Activated CD4-positive, alpha-beta memory T cell treated with anti-CD3 and anti-CD28 coated beads for 36 hours (primary cell): ENCODE results near the gene C21orf91. TPM values are rescaled to one million over a fixed set of nuclear protein-coding genes. Genes with fewer than 3 reads are reported as not detected.

Source experiments
- CTCF ChIA-PET: fragments of 350-600 bp; sonication (Branson Sonifier 250); formaldehyde crosslinking; loops from one replicate; lab custom pipeline; 2021; ENCODE audit warnings: antibody characterized with exemption, inconsistent platforms; lab: Charles Lee
- POLR2A ChIA-PET: fragments of 350-600 bp; sonication (Branson Sonifier 250); formaldehyde crosslinking; loops from one replicate; lab custom pipeline; 2021; ENCODE audit warnings: antibody characterized with exemption; lab: Charles Lee
- DNase-seq: peaks from one replicate; pipeline ENCODE4 v3.0.0-alpha.2; 2020
- H3K27ac Mint-ChIP-seq: one replicate; pipeline ENCODE4 v1.8.0; 2021; ENCODE audit warnings: mixed read lengths
- H3K27me3 Mint-ChIP-seq: one replicate; pipeline ENCODE4 v1.8.0; 2021; ENCODE audit warnings: mixed read lengths
- H3K36me3 Mint-ChIP-seq: one replicate; pipeline ENCODE4 v1.8.0; 2021; ENCODE audit warnings: mixed read lengths
- H3K4me1 Mint-ChIP-seq: one replicate; pipeline ENCODE4 v1.8.0; 2021; ENCODE audit warnings: low read depth, mixed read lengths
- H3K4me3 Mint-ChIP-seq: one replicate; pipeline ENCODE4 v1.8.0; 2021; ENCODE audit warnings: mild to moderate bottlenecking, mixed read lengths
- H3K9me3 Mint-ChIP-seq: one replicate; pipeline ENCODE4 v1.8.0; 2021; ENCODE audit warnings: mixed read lengths
- intact Hi-C: fragments of 100-400 bp; cut with micrococcal nuclease; formaldehyde crosslinking; loops from one replicate; pipeline ENCODE4 v1.15.1; 2023
- total RNA-seq, 2 experiments: library from RNA; stranded (reverse); gene quantifications; one replicate each; pipeline ENCODE4 v1.2.3, GENCODE V29; 2021

The C21orf91 gene
- total RNA-seq, 2 experiments from 2014 or later: 23.6 to 24.1 TPM

DNA sequence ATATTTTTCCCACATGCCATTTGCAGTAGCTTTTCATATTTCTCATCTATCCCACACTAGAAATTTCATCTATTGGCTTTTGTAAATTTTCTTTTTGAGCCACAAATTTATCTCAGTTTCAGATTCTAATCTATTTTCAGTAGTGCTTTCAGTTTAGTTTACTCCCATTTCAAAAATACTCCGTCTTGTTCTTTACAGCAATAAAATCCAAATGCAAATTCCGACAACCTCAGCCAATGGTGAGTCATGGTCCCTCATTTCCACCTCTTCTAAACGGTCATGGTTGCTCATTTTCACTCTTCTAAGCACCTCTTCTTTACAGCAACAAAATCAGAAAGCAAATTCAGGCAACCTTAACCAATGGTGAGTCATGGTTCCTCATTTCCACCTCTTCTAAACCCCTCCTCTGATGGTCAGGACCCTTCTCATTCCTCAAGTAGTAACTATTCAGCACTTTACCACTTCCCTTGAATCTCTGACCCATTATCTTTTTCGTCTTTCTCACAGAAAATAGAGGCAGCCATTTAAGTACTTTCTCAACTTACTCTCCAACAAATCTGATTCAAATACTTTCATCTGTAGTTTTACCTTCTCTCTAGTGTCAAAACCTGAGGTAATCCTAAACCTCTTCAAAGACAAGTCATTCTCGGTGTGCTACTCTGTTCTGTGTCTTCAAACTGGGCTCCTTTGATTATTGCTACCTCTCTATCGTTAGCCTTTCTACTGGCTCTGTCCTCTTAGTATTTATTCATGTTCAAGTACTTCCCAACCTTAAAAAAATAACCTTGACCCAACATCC is 34.4 kb downstream of the C21orf91 start:
- H3K36me3 Mint-ChIP-seq: peaks cover 29% of the 10 kb centered on the region

DNA sequence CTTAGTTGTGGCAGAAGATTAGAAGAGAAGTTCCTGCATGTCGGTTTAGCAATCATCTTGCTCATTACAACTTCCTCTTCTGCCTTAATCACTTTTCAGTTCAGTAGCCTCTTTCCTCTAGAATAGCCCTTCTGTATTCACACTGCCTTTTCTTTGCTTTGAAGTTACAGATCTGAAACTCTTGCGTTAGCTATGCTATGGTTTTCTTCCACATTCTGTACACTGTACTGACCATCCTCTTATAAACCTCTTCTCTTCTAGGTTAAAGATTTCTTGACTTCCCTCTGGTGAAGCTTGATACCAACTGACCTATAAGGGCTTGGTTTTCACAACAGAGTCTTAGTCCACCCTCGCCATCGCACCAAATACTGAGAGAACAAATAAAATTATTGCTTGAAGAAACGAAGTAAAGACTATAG is 35.0 kb downstream of the C21orf91 start:
- intact Hi-C loops: loop anchor here (1.0 to 5.0 kb wide), 7 partner anchors 9 to 173 kb away; partner anchors contain the start of gene C21orf91
- H3K27me3 Mint-ChIP-seq: no peaks in the 10 kb centered on the region
- ChIA-PET CTCF (interaction anchor here (0.8 to 1.5 kb wide), 7 partner anchors 9 to 141 kb away, joined by 3 to 9 read pairs (median 3); no protein-coding TSS in a partner anchor), POLR2A (interaction anchor here (2.0 kb wide), 1 partner anchor 34 kb away, joined by 18 read pairs; no protein-coding TSS in a partner anchor)
- DNase-seq: no peak
- H3K9me3 Mint-ChIP-seq: no peaks in the 10 kb centered on the region
- H3K27ac Mint-ChIP-seq: peak overlapping the region; percentile 84
- peak overlapping the region; percentile 71 for H3K4me3 Mint-ChIP-seq
- H3K4me1 Mint-ChIP-seq: peaks cover 98% of the 10 kb centered on the region
- H3K36me3 Mint-ChIP-seq: peaks cover 29% of the 10 kb centered on the region

More for the DNA sequence above, 34.4 kb downstream of the C21orf91 start:
- Mint-ChIP-seq H3K27ac (peak overlapping the region; percentile 84), H3K4me1 (peaks cover 99% of the 10 kb centered on the region), H3K27me3 (no peaks in the 10 kb centered on the region), H3K4me3 (peak overlapping the region; percentile 71), H3K9me3 (no peaks in the 10 kb centered on the region)
- ChIA-PET POLR2A (interaction anchor here (2.0 kb wide), 1 partner anchor 33 kb away, joined by 18 read pairs; no protein-coding TSS in a partner anchor), CTCF (interaction anchor here (1.0 to 1.5 kb wide), 4 partner anchors 33 to 140 kb away, joined by 3 to 9 read pairs (median 3); no protein-coding TSS in a partner anchor)
- intact Hi-C loops: loop anchor here (1.0 to 5.0 kb wide), 7 partner anchors 8 to 174 kb away; partner anchors contain the start of gene C21orf91
- DNase-seq: peak; percentile 63

DNA sequence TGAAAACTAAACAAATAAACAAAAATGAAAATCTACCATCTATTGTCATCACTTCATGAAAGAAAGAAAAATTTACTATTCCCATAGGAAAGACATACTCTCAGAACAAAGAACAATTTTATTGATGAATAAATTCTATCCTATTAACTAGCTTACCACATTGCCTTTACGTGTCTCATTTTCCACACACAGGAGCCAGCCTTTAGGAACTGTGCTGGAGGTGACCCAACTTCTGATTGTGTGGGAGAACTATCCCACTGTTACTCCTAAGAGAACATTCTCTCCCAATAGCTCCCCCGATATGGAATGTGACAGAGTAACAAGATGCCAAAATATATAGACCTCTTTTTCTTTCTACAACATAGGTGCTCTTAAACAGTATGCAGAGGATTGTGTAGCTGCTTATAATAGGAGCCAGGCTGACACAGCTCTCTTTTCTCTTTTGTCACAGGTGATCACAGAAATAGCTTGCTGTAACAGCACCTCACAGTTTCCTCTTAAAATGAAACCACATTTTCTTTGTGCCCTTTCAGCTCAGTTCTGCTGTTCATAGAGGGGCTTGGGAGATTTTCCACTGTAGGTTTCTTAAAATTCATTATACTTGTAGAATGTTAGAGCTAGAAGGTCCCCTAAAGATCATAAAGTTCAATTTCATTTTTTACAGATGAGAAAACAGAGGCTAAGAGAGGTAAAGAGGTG is 35.5 kb downstream of the C21orf91 start:
- intact Hi-C loops: loop anchor here (1.0 to 5.0 kb wide), 7 partner anchors 8 to 172 kb away; partner anchors contain the start of gene C21orf91
- peak overlapping the region; percentile 84 for H3K27ac Mint-ChIP-seq
- peaks cover 29% of the 10 kb centered on the region for H3K36me3 Mint-ChIP-seq
- H3K27me3 Mint-ChIP-seq: no peaks in the 10 kb centered on the region
- DNase-seq: peak; percentile 49
- no peaks in the 10 kb centered on the region for H3K9me3 Mint-ChIP-seq
- ChIA-PET POLR2A (interaction anchor here (2.0 kb wide), 1 partner anchor 35 kb away, joined by 18 read pairs; no protein-coding TSS in a partner anchor), CTCF (interaction anchor here (0.8 to 1.5 kb wide), 7 partner anchors 10 to 141 kb away, joined by 3 to 9 read pairs (median 3); no protein-coding TSS in a partner anchor)
- H3K4me3 Mint-ChIP-seq: peak overlapping the region; percentile 71
- H3K4me1 Mint-ChIP-seq: peaks cover 93% of the 10 kb centered on the region

DNA sequence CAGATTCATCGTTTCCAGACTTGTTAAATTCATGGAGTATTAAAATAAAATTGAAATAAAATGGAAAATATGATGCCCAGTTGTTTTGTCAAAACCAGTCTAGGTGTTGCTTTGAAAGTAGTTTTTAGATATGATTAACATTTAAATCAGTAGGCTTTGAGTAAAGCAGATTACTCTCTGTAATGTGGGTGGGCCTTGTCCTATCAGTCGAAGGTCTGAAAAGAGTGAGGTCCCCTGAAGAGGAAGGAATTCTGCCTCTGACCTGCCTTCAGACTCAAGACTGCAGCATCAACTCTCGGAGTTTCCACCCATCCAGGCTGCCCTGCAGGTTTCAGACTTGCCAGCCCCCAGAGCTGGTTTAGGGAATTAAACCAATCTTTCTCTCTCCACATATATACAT is 36.2 kb downstream of the C21orf91 start:
- Mint-ChIP-seq H3K4me1 (peaks cover 87% of the 10 kb centered on the region), H3K36me3 (peaks cover 29% of the 10 kb centered on the region), H3K27ac (peak overlapping the region; percentile 84), H3K9me3 (no peaks in the 10 kb centered on the region), H3K27me3 (no peaks in the 10 kb centered on the region), H3K4me3 (no peak overlapping the region)
- POLR2A ChIA-PET: interaction anchor here (2.0 kb wide), 1 partner anchor 35 kb away, joined by 18 read pairs; no protein-coding TSS in a partner anchor
- CTCF ChIA-PET: interaction anchor here (1.1 kb wide), 1 partner anchor 10 kb away, joined by 3 read pairs; no protein-coding TSS in a partner anchor
- DNase-seq: no peak
- intact Hi-C loops: loop anchor here (5.0 kb wide), 2 partner anchors 96 to 119 kb away; no protein-coding TSS in a partner anchor

DNA sequence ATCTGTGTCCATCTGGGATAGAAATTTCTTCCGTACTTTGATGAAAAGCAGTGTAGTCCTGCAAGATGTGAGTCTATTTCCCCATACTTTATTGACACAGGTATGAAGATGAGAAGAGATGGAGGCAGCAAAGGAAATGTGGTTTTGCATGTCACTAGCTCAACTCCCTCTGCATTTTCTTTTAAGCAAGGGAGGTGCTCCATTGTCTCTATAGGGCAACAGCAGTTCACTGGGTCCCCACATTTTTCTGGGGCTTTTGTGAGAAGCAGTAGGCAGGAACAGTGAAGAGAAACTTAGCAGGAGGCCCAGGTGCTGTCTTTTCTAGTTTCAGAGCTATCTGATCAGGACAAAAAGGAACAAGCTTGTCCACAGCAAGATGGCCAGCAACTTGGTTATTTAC is 37.1 kb downstream of the C21orf91 start:
- H3K27me3 Mint-ChIP-seq: no peaks in the 10 kb centered on the region
- H3K36me3 Mint-ChIP-seq: peaks cover 24% of the 10 kb centered on the region
- POLR2A ChIA-PET: interaction anchor here (1.3 kb wide), 1 partner anchor 40 kb away, joined by 3 read pairs; no protein-coding TSS in a partner anchor
- intact Hi-C loops: loop anchor here (5.0 kb wide), 2 partner anchors 95 to 120 kb away; no protein-coding TSS in a partner anchor
- peak overlapping the region; percentile 9 for H3K4me3 Mint-ChIP-seq
- no peaks in the 10 kb centered on the region for H3K9me3 Mint-ChIP-seq
- H3K4me1 Mint-ChIP-seq: peaks cover 85% of the 10 kb centered on the region
- H3K27ac Mint-ChIP-seq: peak overlapping the region; percentile 77
- CTCF ChIA-PET: interaction anchor here (1.3 to 2.3 kb wide), 3 partner anchors 36 to 143 kb away, joined by 3 to 9 read pairs (median 6); no protein-coding TSS in a partner anchor
- DNase-seq: no peak

DNA sequence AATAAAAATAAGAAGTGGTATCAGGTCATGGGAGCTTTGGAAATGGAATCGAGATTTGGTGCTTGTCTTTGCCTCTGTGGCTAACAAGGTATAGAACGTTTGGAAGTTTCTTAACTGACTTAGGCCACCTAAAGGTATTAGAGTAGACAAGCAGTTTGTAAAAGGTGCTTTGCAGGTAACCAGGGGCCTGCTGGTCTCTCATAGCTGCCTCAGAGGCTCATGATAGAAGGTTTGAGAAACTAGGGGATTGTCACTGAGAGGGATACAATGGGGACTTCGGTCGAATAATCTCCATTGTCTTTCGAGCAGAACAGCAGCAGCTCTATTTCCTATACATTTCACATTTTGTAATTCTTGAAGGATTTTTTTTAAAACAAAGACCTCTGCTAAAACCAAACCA is 37.6 kb downstream of the C21orf91 start:
- ChIA-PET CTCF (interaction anchor here (1.0 to 2.3 kb wide), 4 partner anchors 14 to 143 kb away, joined by 3 to 9 read pairs (median 5); no protein-coding TSS in a partner anchor), POLR2A (interaction anchor here (1.3 kb wide), 1 partner anchor 40 kb away, joined by 3 read pairs; no protein-coding TSS in a partner anchor)
- Mint-ChIP-seq H3K4me1 (peaks cover 85% of the 10 kb centered on the region), H3K9me3 (no peaks in the 10 kb centered on the region), H3K27me3 (no peaks in the 10 kb centered on the region), H3K36me3 (peaks cover 19% of the 10 kb centered on the region), H3K4me3 (no peak overlapping the region), H3K27ac (peak overlapping the region; percentile 21)
- no peak for DNase-seq
- intact Hi-C loops: loop anchor here (2.0 to 5.0 kb wide), 3 partner anchors 15 to 121 kb away; no protein-coding TSS in a partner anchor

DNA sequence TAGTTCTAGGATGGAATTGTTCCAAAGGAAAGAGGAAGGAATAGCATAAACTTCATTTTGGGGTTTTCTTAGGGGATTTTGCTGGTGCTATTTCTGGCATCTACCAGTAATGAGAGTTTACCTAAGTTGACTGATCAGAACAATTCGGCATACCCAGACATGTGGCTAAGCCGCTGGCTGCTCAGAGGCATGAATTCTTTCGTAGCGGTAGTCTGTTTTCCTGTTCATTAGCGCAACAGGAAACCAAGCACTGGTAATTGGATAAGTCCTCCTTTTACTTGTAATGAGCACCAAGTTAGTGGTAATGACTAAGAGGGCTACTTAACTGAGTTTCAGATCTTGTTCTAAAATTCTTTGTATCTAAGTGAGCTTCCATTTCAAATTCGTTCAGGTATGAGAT is 38.6 kb downstream of the C21orf91 start:
- ChIA-PET POLR2A (interaction anchor here (1.0 kb wide), 1 partner anchor 38 kb away, joined by 4 read pairs; no protein-coding TSS in a partner anchor), CTCF (interaction anchor here (1.0 to 2.3 kb wide), 3 partner anchors 15 to 144 kb away, joined by 4 to 9 read pairs (median 6); no protein-coding TSS in a partner anchor)
- H3K27ac Mint-ChIP-seq: peak overlapping the region; percentile 70
- no peaks in the 10 kb centered on the region for H3K27me3 Mint-ChIP-seq
- intact Hi-C loops: loop anchor here (1.0 to 5.0 kb wide), 4 partner anchors 16 to 122 kb away; partner anchors contain the start of gene C21orf91
- peaks cover 9% of the 10 kb centered on the region for H3K36me3 Mint-ChIP-seq
- peaks cover 84% of the 10 kb centered on the region for H3K4me1 Mint-ChIP-seq
- peak; percentile 66 for DNase-seq
- H3K9me3 Mint-ChIP-seq: no peaks in the 10 kb centered on the region
- peak overlapping the region; percentile 21 for H3K4me3 Mint-ChIP-seq

DNA sequence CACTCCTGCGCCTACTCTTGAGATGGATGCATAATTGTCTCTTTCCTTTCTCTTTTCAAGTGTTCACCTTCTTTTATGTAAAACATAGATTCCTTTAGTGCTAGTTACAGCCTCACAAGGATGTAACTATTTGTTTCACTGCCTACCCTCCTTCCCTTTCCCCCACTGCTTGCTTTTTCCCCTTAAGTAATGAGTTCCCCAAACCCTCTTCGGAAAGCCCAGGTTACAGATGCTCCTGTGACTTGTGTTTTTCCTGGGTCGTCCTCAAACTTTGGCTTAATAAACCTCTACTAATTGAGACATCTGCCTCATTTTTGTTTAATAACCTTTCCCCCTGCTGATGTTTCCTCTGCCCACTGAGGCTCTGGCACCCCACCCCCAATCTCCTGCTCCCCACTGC is 39.2 kb downstream of the C21orf91 start:
- no peak for DNase-seq
- Mint-ChIP-seq H3K36me3 (peaks cover 5% of the 10 kb centered on the region), H3K27me3 (no peaks in the 10 kb centered on the region), H3K4me3 (no peak overlapping the region), H3K27ac (peak overlapping the region; percentile 70), H3K9me3 (no peaks in the 10 kb centered on the region), H3K4me1 (peaks cover 84% of the 10 kb centered on the region)
- intact Hi-C loops: loop anchor here (1.0 to 5.0 kb wide), 4 partner anchors 17 to 122 kb away; partner anchors contain the start of gene C21orf91
- POLR2A ChIA-PET: no interaction called here
- CTCF ChIA-PET: no interaction called here

DNA sequence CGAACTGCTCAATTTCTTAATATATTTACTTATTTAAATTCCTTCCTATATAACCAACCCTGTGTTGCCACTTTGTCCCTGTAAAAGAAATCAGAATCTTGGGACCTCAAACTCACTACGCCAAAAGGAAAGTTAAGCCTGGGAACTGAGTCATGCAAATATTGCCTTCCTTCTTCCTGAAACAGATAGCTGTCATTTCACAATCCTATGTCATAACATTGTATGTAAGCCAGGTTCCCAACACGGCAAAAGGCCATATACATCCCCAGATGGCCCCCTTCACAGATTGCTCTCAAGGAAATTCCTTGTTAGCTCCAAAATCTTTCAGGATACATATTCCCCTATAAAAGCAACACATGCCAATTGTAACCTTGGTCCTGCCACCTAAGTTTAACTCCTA is 39.7 kb downstream of the C21orf91 start:
- Mint-ChIP-seq H3K36me3 (peaks cover 5% of the 10 kb centered on the region), H3K27ac (no peak overlapping the region), H3K4me3 (no peak overlapping the region), H3K4me1 (peaks cover 82% of the 10 kb centered on the region), H3K27me3 (no peaks in the 10 kb centered on the region), H3K9me3 (no peaks in the 10 kb centered on the region)
- DNase-seq: no peak
- ChIA-PET CTCF (no interaction called here), POLR2A (no interaction called here)
- intact Hi-C loops: no loop called here

DNA sequence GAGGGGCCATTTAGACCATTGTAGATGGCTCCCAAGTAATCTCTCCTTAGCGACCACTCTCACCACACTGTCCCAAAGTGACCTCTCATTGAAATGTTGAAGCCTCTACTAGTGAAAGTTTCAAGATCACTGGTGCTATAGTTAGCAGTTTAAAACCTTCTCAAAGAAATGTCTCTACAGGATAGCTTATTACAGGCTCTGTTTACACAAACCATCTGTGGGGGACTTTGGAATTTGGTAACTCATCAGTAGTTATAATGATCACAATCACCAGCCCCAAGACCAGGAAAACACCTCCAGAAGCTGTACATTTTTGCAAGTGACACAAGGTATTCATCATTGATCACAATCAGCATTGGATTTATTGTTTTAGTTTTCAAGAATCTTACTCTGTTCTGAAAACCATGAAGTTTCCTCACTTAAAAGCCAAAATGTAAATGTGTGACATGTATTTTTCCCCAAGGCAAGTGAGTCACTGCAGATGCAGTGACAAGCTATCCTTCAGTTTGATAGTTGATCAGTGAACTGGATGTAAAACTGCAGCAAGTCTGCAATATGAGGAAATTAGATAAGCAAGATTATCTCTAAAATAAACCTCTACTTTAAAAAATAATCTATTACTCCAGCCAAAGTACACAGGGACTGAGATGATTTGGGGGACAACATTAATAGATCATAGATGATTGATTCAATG is 41.9 kb downstream of the C21orf91 start:
- ChIA-PET CTCF (interaction anchor here (1.5 to 1.6 kb wide), 2 partner anchors 89 to 95 kb away, joined by 3 to 5 read pairs; no protein-coding TSS in a partner anchor), POLR2A (no interaction called here)
- Mint-ChIP-seq H3K27me3 (no peaks in the 10 kb centered on the region), H3K27ac (peak overlapping the region; percentile 61), H3K9me3 (peaks cover 21% of the 10 kb centered on the region), H3K4me3 (no peak overlapping the region), H3K36me3 (peaks cover 14% of the 10 kb centered on the region), H3K4me1 (peaks cover 61% of the 10 kb centered on the region)
- no peak for DNase-seq
- intact Hi-C loops: no loop called here
